Measurements from ENCODE around the gene HHIP.
"Not testable (repeated sequence)": the region's sequence is repeated elsewhere in the genome, so short reads cannot be mapped to it uniquely, and the experiment has no call there.

Gene HHIP

GRCh38 chr4:144748814-144749555 is 103.0 kb downstream of the HHIP start:
- DNase-seq (ENCODE audit: low read depth, low spot score), result no peak

GRCh38 chr4:144750348-144750747 is 104.4 kb downstream of the HHIP start:
- DNase-seq (ENCODE audit: low read depth, low spot score), result no peak

- DNase-seq (ENCODE audit: low read depth, low spot score), result no peak
These were observed 108.8 kb downstream of the HHIP start for GRCh38 chr4:144754562-144755410.

GRCh38 chr4:144757969-144758368 is 112.0 kb downstream of the HHIP start:
- no peak for DNase-seq (ENCODE audit: low read depth, low spot score)

- DNase-seq (ENCODE audit: low read depth, low spot score), result not testable (repeated sequence)
These were observed 122.9 kb downstream of the HHIP start for GRCh38 chr4:144768809-144769208.

GRCh38 chr4:144778364-144778763 is 132.4 kb downstream of the HHIP start:
- no peak for DNase-seq (ENCODE audit: low read depth, low spot score)

- DNase-seq (ENCODE audit: low read depth, low spot score), result no peak
These were observed 136.4 kb downstream of the HHIP start for GRCh38 chr4:144782345-144782744.

- DNase-seq (ENCODE audit: low read depth, low spot score), result no peak
These were observed 140.0 kb downstream of the HHIP start for GRCh38 chr4:144785961-144786360.

GRCh38 chr4:144787365-144788258 is 141.7 kb downstream of the HHIP start:
- DNase-seq (ENCODE audit: low read depth, low spot score), result no peak

- no peak for DNase-seq (ENCODE audit: low read depth, low spot score)
These were observed 142.5 kb downstream of the HHIP start for GRCh38 chr4:144788469-144788868.

- not testable (repeated sequence) for DNase-seq (ENCODE audit: low read depth, low spot score)
These were observed 146.0 kb downstream of the HHIP start for GRCh38 chr4:144791933-144792332.
